ENCODE results near the gene GTF3C6. TPM values are rescaled to one million over a fixed set of nuclear protein-coding genes. Genes with fewer than 3 reads are reported as not detected.
"Not testable (repeated sequence)": the region's sequence is repeated elsewhere in the genome, so short reads cannot be mapped to it uniquely, and the experiment has no call there.

GTF3C6 gene
- total RNA-seq, 4 donors from 2014 or later = 37.1 to 46.1 (median 42.6) TPM

DNA sequence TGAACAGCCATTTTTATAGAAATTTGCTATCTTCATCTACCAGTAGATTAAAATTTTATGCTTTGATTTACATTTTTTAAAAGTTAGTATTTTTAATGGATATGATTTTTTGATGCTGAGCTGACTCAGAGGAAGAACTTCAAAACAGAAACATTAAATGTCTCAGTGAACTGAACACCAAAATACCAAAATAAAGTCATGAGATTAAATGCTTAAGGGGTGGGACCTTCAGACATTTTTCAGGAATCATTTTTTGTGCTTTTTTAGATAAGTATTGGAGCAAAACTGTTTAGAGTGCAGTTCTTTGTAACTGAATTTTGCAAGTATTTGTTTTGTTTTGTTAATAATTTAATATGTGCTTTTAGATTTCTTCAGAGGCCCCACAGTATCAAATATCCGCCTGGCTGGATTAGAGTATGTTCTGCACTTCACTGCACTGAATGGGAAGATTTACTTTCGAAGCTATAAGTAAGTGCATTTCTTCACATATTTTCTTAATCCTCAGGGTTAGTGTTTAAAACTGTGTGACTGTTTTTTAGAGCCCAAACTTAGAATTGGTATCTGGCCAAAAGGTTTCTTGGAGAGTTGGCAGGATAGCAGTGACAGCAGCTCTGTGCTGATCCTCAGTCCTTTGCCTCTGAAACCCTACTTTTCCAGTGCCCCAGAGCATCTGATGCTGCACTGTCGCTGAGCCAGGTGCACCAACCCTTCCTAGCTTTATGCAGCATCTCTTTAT lies 57.1 kb downstream of the GTF3C6 start:
- peaks cover 7 to 66% (median 28%) of the 10 kb centered on the region in 4 donors for H3K36me3 ChIP-seq
- intact Hi-C loops (cut with DNase I) = no loop called here
- no peak overlapping the region for H3K27ac ChIP-seq (replicated peaks in 1 of 4)
- DNase-seq (ENCODE audit: extremely low spot score) = no peak
- no peaks in the 10 kb centered on the region for H3K27me3 ChIP-seq
- no peaks in the 10 kb centered on the region for H3K9me3 ChIP-seq
- no peak for TF ChIP-seq POLR2A (IDR thresholded peaks at IDR 0.05; ENCODE audit: low read depth)
- 68% methylated on average over 3 of the region's 3 CpGs for WGBS
- H3K4me3 ChIP-seq = no peak overlapping the region
- peaks cover 0 to 14% (median 6%) of the 10 kb centered on the region in 4 donors for H3K4me1 ChIP-seq

GRCh38 chr6:111017241-111017640 lies 58.7 kb downstream of the GTF3C6 start:
- H3K27ac ChIP-seq (replicated peaks in 1 of 4); H3K27me3 ChIP-seq; DNase-seq (ENCODE audit: extremely low spot score); H3K9me3 ChIP-seq; H3K4me3 ChIP-seq; intact Hi-C loops (cut with DNase I): not testable (repeated sequence)
- Histone ChIP-seq H3K4me1 (peaks cover 0 to 12% (median 6%) of the 10 kb centered on the region in 4 donors), H3K36me3 (peaks cover 12 to 63% (median 23%) of the 10 kb centered on the region in 4 donors)
- WGBS = no CpG with 5 or more reads among the region's 37 CpGs

Other genes with a start within 250 kb of the GTF3C6 start
- 10 to 100 TPM; 12.0 to 15.0 (median 13.6) TPM for gene CDK19, start 143.2 kb upstream of the GTF3C6 start, total RNA-seq
- gene AMD1, start 83.9 kb upstream of the GTF3C6 start, total RNA-seq = 10 to 100 TPM; 46.2 to 93.1 (median 59.6) TPM
- 10 to 100 TPM; 14.8 to 28.5 (median 17.3) TPM for gene RPF2, start 23.3 kb downstream of the GTF3C6 start, total RNA-seq
- gene SLC16A10, start 128.8 kb downstream of the GTF3C6 start, total RNA-seq = 1 to 10 TPM in 1 of 4 donors, under 1 TPM in 3; 0.45 to 5.3 (median 0.70) TPM

Data from esophagus muscularis mucosa (tissue), 4 donors.